ENCODE data around the gene RAMP3.

Gene RAMP3

GRCh38 chr7:45180084-45180986 lies 22.7 kb downstream of the RAMP3 start:
- DNase-seq (ENCODE audit: low spot score): no peak

- no peak for DNase-seq (ENCODE audit: low spot score)
Measured at GRCh38 chr7:45181286-45181960, 23.8 kb downstream of the RAMP3 start.

GRCh38 chr7:45181991-45182855 lies 24.6 kb downstream of the RAMP3 start:
- no peak for DNase-seq (ENCODE audit: low spot score)

GRCh38 chr7:45182856-45183710 lies 25.5 kb downstream of the RAMP3 start:
- no peak for DNase-seq (ENCODE audit: low spot score)

GRCh38 chr7:45183711-45184210 lies 26.2 kb downstream of the RAMP3 start:
- no peak for DNase-seq (ENCODE audit: low spot score)

GRCh38 chr7:45184326-45185027 lies 26.9 kb downstream of the RAMP3 start:
- no peak for DNase-seq (ENCODE audit: low spot score)

- DNase-seq (ENCODE audit: low spot score): no peak
Measured at GRCh38 chr7:45185028-45185863, 27.7 kb downstream of the RAMP3 start.

- DNase-seq (ENCODE audit: low spot score): no peak
Measured at GRCh38 chr7:45185864-45186250, 28.3 kb downstream of the RAMP3 start.

GRCh38 chr7:45186261-45186813 lies 28.7 kb downstream of the RAMP3 start:
- no peak for DNase-seq (ENCODE audit: low spot score)

GRCh38 chr7:45187089-45187945 lies 29.7 kb downstream of the RAMP3 start:
- DNase-seq (ENCODE audit: low spot score): no peak

GRCh38 chr7:45187946-45188411 lies 30.4 kb downstream of the RAMP3 start:
- no peak for DNase-seq (ENCODE audit: low spot score)

GRCh38 chr7:45188736-45189135 lies 31.1 kb downstream of the RAMP3 start:
- no peak for DNase-seq (ENCODE audit: low spot score)

GRCh38 chr7:45189151-45189970 lies 31.8 kb downstream of the RAMP3 start:
- DNase-seq (ENCODE audit: low spot score): no peak

GRCh38 chr7:45190406-45191165 lies 33.0 kb downstream of the RAMP3 start:
- DNase-seq (ENCODE audit: low spot score): no peak

GRCh38 chr7:45191396-45191795 lies 33.8 kb downstream of the RAMP3 start:
- no peak for DNase-seq (ENCODE audit: low spot score)

- no peak for DNase-seq (ENCODE audit: low spot score)
Measured at GRCh38 chr7:45192621-45193041, 35.0 kb downstream of the RAMP3 start.

- DNase-seq (ENCODE audit: low spot score): no peak
Measured at GRCh38 chr7:45193828-45194227, 36.2 kb downstream of the RAMP3 start.
